ENCODE data around the gene SPON1.

Gene SPON1

DNA sequence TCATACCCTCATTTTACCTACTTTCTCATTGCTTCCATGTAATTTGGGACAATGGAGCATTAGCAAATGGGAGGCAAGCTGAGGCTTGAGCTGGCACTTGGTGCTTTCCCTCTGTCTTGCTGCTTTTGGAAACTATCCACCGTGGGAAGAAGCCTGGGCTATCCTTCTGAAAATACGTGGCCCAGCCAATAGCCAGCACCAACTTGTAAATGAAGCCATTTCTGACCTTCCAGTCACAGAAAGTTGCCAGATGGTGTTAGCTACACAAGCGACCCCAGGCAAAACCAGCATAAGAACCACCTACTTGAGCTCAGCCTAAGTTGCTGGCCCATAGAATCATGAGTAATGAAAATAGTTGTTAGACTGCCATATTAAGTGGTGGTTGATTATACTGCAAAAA, 18.5 kb upstream of the SPON1 start:
- H3K4me3 ChIP-seq (replicated peaks; ENCODE audit: low read depth, low read length): no peak overlapping the region
- DNase-seq (ENCODE audit: low read depth): no peak
- TF ChIP-seq, protein P1, sequence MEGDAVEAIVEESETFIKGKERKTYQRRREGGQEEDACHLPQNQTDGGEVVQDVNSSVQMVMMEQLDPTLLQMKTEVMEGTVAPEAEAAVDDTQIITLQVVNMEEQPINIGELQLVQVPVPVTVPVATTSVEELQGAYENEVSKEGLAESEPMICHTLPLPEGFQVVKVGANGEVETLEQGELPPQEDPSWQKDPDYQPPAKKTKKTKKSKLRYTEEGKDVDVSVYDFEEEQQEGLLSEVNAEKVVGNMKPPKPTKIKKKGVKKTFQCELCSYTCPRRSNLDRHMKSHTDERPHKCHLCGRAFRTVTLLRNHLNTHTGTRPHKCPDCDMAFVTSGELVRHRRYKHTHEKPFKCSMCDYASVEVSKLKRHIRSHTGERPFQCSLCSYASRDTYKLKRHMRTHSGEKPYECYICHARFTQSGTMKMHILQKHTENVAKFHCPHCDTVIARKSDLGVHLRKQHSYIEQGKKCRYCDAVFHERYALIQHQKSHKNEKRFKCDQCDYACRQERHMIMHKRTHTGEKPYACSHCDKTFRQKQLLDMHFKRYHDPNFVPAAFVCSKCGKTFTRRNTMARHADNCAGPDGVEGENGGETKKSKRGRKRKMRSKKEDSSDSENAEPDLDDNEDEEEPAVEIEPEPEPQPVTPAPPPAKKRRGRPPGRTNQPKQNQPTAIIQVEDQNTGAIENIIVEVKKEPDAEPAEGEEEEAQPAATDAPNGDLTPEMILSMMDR (IDR thresholded peaks at IDR 0.05; ENCODE audit: low read length, missing control alignments): no peak

DNA sequence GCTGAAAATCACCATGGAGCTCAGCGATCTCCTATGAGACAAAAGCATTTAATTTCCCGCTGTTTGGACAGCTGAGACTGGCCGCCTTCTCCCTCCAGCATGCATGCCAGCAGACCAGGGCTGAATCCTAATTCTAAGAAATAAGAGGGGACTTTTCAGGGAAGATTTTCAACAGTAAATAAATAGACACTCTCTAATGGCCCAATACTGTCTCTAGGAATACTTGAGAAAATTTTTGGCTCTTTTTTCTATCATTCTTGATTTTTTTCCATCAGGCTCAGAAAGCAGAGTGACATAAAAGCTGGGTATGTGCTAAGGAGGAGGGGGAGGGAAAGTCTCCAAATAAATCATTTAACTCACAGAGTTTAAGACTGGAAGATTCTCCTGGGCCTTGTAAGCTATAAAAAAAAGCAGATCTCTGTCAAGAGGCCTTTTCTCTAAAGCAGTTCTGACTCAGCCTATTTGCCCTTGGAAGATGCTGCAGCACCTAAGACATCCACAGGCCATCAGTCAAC, 17.6 kb upstream of the SPON1 start:
- DNase-seq (ENCODE audit: low read depth): no peak

DNA sequence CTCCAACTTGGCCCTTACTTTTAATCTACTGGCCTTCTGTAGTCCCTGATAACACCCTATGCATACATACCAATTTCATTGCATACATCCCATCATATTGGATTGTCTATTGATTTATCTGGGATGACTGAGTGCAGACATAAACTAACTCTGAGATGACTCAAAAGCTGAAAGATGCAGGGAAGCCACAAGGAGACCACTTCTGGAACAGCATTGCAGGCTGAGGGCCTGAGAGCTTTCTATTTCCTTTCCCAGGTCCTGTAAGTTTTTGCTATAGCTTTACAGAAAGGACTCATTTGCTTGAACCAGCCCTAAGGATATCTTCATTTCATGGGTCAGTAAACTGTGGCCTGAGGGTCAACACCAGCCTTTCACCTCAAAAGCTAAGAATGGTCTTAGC, 15.1 kb upstream of the SPON1 start:
- no peak overlapping the region for H3K4me3 ChIP-seq (replicated peaks; ENCODE audit: low read depth, low read length)
- no peak for DNase-seq (ENCODE audit: low read depth)
- TF ChIP-seq, protein P1 (IDR thresholded peaks at IDR 0.05; ENCODE audit: low read length, missing control alignments): no peak

More for the DNA sequence above, 17.6 kb upstream of the SPON1 start:
- H3K4me3 ChIP-seq (replicated peaks; ENCODE audit: low read depth, low read length): no peak overlapping the region
- TF ChIP-seq, protein P1 (IDR thresholded peaks at IDR 0.05; ENCODE audit: low read length, missing control alignments): no peak

DNA sequence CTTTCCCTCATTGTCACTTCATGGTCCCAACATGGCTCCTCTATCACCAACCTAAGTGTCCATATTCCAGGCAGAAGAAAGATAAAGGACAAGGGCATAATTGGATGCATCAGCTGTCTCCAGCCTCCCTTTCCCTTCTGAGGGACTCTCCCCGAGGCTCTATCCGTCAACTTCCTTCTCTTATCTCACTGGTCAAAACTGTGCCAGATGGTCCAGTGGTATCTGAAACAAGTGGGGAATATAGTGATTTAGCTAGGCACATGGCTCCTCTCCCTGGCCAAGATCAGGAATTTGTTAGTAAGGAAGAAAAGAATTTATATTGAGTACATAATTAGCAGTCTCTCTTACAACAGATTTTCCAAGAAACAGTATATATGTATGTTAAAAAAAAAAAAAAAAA, 12.6 kb upstream of the SPON1 start:
- H3K4me3 ChIP-seq (replicated peaks; ENCODE audit: low read depth, low read length): no peak overlapping the region
- TF ChIP-seq, protein P1 (IDR thresholded peaks at IDR 0.05; ENCODE audit: low read length, missing control alignments): peak; percentile 1
- DNase-seq (ENCODE audit: low read depth): peak; percentile 51

DNA sequence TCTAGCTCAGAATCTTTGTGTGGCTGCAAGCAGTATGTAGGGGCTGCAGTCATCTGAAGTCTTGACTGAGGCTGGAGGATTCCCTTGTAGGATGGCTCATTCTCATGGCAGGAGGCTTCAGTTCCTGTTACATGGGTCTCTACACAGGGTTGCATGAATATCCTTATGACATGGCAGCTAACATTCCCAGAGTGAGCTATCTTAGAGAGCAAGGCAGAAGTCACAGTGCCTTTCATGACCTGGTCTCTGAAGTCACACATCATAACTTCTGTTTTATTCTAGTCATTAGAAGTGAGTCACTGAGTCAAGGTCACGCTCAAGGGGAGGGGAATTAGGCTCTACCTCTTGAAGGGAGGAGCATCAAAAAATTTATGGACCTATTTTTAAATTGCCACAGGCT, 10.3 kb upstream of the SPON1 start:
- TF ChIP-seq, protein P1 (IDR thresholded peaks at IDR 0.05; ENCODE audit: low read length, missing control alignments): no peak
- no peak overlapping the region for H3K4me3 ChIP-seq (replicated peaks; ENCODE audit: low read depth, low read length)
- no peak for DNase-seq (ENCODE audit: low read depth)

DNA sequence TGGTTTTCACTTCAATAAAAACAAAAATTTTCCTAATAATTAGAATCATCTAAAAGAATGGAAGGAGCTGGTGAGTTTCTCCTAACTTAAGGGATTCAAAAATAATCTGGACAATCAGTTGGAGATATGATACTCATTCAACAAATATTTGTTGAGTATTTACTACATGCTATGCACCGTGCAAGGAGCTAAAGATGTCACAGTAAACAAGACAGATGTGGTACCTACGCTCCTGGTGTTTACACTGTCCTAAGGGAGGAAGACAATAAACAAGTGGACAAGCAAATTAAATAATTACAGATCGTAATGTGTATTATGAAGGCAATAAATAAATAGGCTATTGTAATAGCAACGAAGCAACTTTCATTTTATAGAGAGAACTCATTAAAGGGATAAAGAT, 9.9 kb upstream of the SPON1 start:
- DNase-seq (ENCODE audit: low read depth): no peak
- H3K4me3 ChIP-seq (replicated peaks; ENCODE audit: low read depth, low read length): no peak overlapping the region
- TF ChIP-seq, protein P1 (IDR thresholded peaks at IDR 0.05; ENCODE audit: low read length, missing control alignments): no peak

DNA sequence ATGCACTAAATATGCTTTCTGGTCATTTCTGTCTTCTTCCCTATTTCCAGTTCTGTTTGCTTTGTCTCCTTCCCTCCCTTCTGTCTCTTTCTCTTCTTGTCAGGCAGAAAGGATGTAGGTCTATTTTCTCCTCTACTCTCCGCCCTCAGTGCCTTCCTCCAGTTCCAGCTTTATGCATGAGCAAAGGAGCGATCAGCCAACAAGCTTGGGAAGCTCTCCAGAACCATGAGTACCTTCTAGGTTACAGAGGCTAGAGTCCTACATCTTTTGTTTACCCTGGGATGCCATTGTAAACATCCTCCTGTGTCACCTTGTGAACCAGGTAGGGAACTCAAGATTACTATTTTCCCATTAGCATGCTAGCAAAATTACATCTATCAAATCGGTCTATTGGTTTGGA, 7.9 kb upstream of the SPON1 start:
- no peak overlapping the region for H3K4me3 ChIP-seq (replicated peaks; ENCODE audit: low read depth, low read length)
- DNase-seq (ENCODE audit: low read depth): no peak
- TF ChIP-seq, protein P1 (IDR thresholded peaks at IDR 0.05; ENCODE audit: low read length, missing control alignments): no peak

All from fibroblast of pulmonary artery (primary cell).